ENCODE results near the gene ZCCHC2. TPM values are rescaled to one million over a fixed set of nuclear protein-coding genes. Genes with fewer than 3 reads are reported as not detected.

Gene ZCCHC2
- total and polyA plus RNA-seq, 8 donors: 3.9 to 76.5 (median 15.6) TPM

GRCh38 chr18:62531931-62532330 lies 9.1 kb downstream of the ZCCHC2 start:
- 96 to 99% (median 98%) methylated on average over 9 of the region's 9 CpGs for WGBS, 5 donors

GRCh38 chr18:62536005-62536404 lies 13.2 kb downstream of the ZCCHC2 start:
- 89 to 96% (median 94%) methylated on average over 7 of the region's 7 CpGs for WGBS, 5 donors
- intact Hi-C loops (cut with DNase I; ENCODE audit: low total_unique reads): no loop called here

More at GRCh38 chr18:62531931-62532330, 9.1 kb downstream of the ZCCHC2 start:
- no peak for DNase-seq
- Histone ChIP-seq H3K4me1 (peaks cover 0 to 50% (median 20%) of the 10 kb centered on the region in 4 donors), H3K9me3 (no peaks in the 10 kb centered on the region), H3K36me3 (no peaks in the 10 kb centered on the region), H3K27me3 (no peaks in the 10 kb centered on the region), H3K4me3 (no peak overlapping the region), H3K27ac (no peak overlapping the region)
- intact Hi-C loops (cut with DNase I; ENCODE audit: low total_unique reads): no loop called here
- no peak for TF ChIP-seq EP300 (IDR thresholded peaks at IDR 0.05)

GRCh38 chr18:62537042-62537894 lies 14.4 kb downstream of the ZCCHC2 start:
- no peak for DNase-seq
- Histone ChIP-seq H3K4me3 (no peak overlapping the region), H3K9me3 (no peaks in the 10 kb centered on the region), H3K27me3 (no peaks in the 10 kb centered on the region), H3K27ac (no peak overlapping the region), H3K36me3 (peaks cover 0 to 24% (median 20%) of the 10 kb centered on the region in 4 donors), H3K4me1 (peaks cover 0 to 7% (median under 1%) of the 10 kb centered on the region in 4 donors)
- 96 to 99% (median 97%) methylated on average over 8 of the region's 8 CpGs for WGBS, 5 donors
- intact Hi-C loops (cut with DNase I; ENCODE audit: low total_unique reads): no loop called here
- TF ChIP-seq EP300 (IDR thresholded peaks at IDR 0.05): no peak
- TF ChIP-seq POLR2A (IDR thresholded peaks at IDR 0.05): no peak
- TF ChIP-seq POLR2AphosphoS5 (IDR thresholded peaks at IDR 0.05): no peak
- TF ChIP-seq CTCF (IDR thresholded peaks at IDR 0.05): no peak

More at GRCh38 chr18:62536005-62536404, 13.2 kb downstream of the ZCCHC2 start:
- TF ChIP-seq POLR2AphosphoS5 (IDR thresholded peaks at IDR 0.05): no peak
- TF ChIP-seq CTCF (IDR thresholded peaks at IDR 0.05): no peak
- no peak for TF ChIP-seq EP300 (IDR thresholded peaks at IDR 0.05)
- TF ChIP-seq POLR2A (IDR thresholded peaks at IDR 0.05): no peak
- H3K27me3 ChIP-seq: no peaks in the 10 kb centered on the region
- no peak overlapping the region for H3K27ac ChIP-seq
- peaks cover 0 to 11% (median 5%) of the 10 kb centered on the region in 4 donors for H3K4me1 ChIP-seq
- H3K4me3 ChIP-seq: no peak overlapping the region
- no peaks in the 10 kb centered on the region for H3K9me3 ChIP-seq
- no peak for DNase-seq
- peaks cover 0 to 14% (median 14%) of the 10 kb centered on the region in 4 donors for H3K36me3 ChIP-seq

- Histone ChIP-seq H3K36me3 (peaks cover 2 to 31% (median 27%) of the 10 kb centered on the region in 4 donors), H3K27ac (no peak overlapping the region), H3K9me3 (no peaks in the 10 kb centered on the region), H3K4me3 (no peak overlapping the region), H3K27me3 (no peaks in the 10 kb centered on the region), H3K4me1 (peaks cover 0 to 7% (median 0%) of the 10 kb centered on the region in 4 donors)
- intact Hi-C loops (cut with DNase I; ENCODE audit: low total_unique reads): no loop called here
- WGBS, 5 donors: 91 to 98% (median 97%) methylated on average over 4 of the region's 4 CpGs
- TF ChIP-seq POLR2AphosphoS5 (IDR thresholded peaks at IDR 0.05): no peak
- TF ChIP-seq CTCF (IDR thresholded peaks at IDR 0.05): no peak
- TF ChIP-seq POLR2A (IDR thresholded peaks at IDR 0.05): no peak
- DNase-seq: no peak
Measured at GRCh38 chr18:62537946-62538345, 15.1 kb downstream of the ZCCHC2 start.

GRCh38 chr18:62538881-62539280 lies 16.1 kb downstream of the ZCCHC2 start:
- Histone ChIP-seq H3K4me1 (peaks cover 0 to 7% (median 0%) of the 10 kb centered on the region in 4 donors), H3K27me3 (no peaks in the 10 kb centered on the region), H3K4me3 (no peak overlapping the region), H3K36me3 (peaks cover 5 to 40% (median 37%) of the 10 kb centered on the region in 4 donors), H3K9me3 (no peaks in the 10 kb centered on the region), H3K27ac (no peak overlapping the region)
- WGBS, 5 donors: 79 to 98% (median 90%) methylated on average over 3 of the region's 3 CpGs
- intact Hi-C loops (cut with DNase I; ENCODE audit: low total_unique reads): no loop called here
- no peak for TF ChIP-seq POLR2A (IDR thresholded peaks at IDR 0.05)
- no peak for TF ChIP-seq POLR2AphosphoS5 (IDR thresholded peaks at IDR 0.05)
- no peak for TF ChIP-seq CTCF (IDR thresholded peaks at IDR 0.05)
- no peak for TF ChIP-seq EP300 (IDR thresholded peaks at IDR 0.05)
- no peak for DNase-seq
